Activated T-helper 17 cell treated with anti-CD3 and anti-CD28 coated beads, Interleukin-2, amount 50 U/mL, for 72 hours (primary cell): ENCODE data around the gene ASCL4. TPM values are rescaled to one million over a fixed set of nuclear protein-coding genes. Genes with fewer than 3 reads are reported as not detected.

ENCODE experiments used
- ATAC-seq: fragments of 150-1000 bp; cut with Tn5 transposase; replicated peaks from 2 replicates; pipeline ENCODE4 v1.10.0; 2021; ENCODE audit warnings: mild to moderate bottlenecking, moderate library complexity
- H3K27ac Mint-ChIP-seq: one replicate; pipeline ENCODE4 v1.8.0; 2022; ENCODE audit warnings: mixed read lengths
- H3K27me3 Mint-ChIP-seq: one replicate; pipeline ENCODE4 v1.8.0; 2022; ENCODE audit warnings: mixed read lengths
- H3K36me3 Mint-ChIP-seq: one replicate; pipeline ENCODE4 v1.8.0; 2022; ENCODE audit warnings: low read depth, mild to moderate bottlenecking, mixed read lengths
- H3K4me1 Mint-ChIP-seq: one replicate; pipeline ENCODE4 v1.8.0; 2022; ENCODE audit warnings: mixed read lengths
- H3K4me3 Mint-ChIP-seq: one replicate; pipeline ENCODE4 v1.8.0; 2022; ENCODE audit warnings: mild to moderate bottlenecking, mixed read lengths
- H3K9me3 Mint-ChIP-seq: one replicate; pipeline ENCODE4 v1.8.0; 2022; ENCODE audit warnings: mixed read lengths
- total RNA-seq, 2 donors: library from RNA; stranded (reverse); gene quantifications; one replicate each; pipeline ENCODE4 v1.2.3, GENCODE V29; 2022

ASCL4 gene
- total RNA-seq, 2 donors from 2014 or later = not detected

- Mint-ChIP-seq H3K27me3 (no peaks in the 10 kb centered on the region), H3K4me1 (peaks cover 3% of the 10 kb centered on the region)
Measured at GRCh38 chr12:107761502-107761904, 13.0 kb upstream of the ASCL4 start.

DNA sequence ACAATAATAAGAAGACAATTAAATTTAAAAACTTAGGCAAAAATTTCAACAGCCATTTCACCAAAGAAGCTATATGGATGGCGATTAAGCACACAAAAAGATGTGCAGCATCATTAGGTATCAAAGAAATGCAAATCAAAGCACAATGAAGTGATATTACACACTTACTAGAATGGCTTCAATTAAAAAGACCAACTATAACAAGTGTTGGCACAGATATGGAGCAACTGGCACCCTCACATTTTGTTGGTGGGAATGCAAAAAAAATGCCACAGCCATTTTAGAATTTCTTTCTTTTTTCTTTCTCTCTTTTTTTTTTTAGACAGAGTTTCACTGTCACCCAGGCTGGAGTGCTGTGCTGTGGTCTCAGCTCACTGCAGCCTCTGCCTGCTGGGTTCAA lies 11.6 kb upstream of the ASCL4 start:
- no peak for ATAC-seq
- no peak overlapping the region for H3K27ac Mint-ChIP-seq
- H3K4me3 Mint-ChIP-seq = no peak overlapping the region
- H3K36me3 Mint-ChIP-seq = no peaks in the 10 kb centered on the region
- no peaks in the 10 kb centered on the region for H3K27me3 Mint-ChIP-seq
- no peaks in the 10 kb centered on the region for H3K9me3 Mint-ChIP-seq
- H3K4me1 Mint-ChIP-seq = no peaks in the 10 kb centered on the region

More at GRCh38 chr12:107761502-107761904, 13.0 kb upstream of the ASCL4 start:
- Mint-ChIP-seq H3K36me3 (no peaks in the 10 kb centered on the region), H3K4me3 (peak overlapping the region; percentile 94), H3K9me3 (no peaks in the 10 kb centered on the region), H3K27ac (peak overlapping the region; percentile 90)
- no peak for ATAC-seq

DNA sequence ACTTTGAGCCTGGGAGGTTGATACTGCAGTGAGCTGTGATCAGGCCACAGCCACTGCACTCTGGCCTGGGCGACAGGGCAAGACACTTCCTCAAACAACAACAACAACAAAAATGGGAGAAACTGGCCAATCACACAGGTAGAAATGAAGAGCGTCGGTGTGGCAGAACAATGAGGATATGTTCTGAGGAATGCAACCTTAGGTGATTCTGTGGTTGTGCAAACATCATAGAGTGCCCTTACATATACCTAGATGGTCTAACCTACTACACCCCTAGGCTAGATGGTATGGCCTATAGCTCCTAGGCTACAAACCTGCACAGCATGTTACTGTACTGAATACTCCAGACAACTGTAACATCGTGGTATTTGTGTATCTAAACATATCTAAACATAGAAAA lies 9.9 kb upstream of the ASCL4 start:
- H3K9me3 Mint-ChIP-seq = no peaks in the 10 kb centered on the region
- no peak for ATAC-seq
- H3K27me3 Mint-ChIP-seq = no peaks in the 10 kb centered on the region
- no peak overlapping the region for H3K27ac Mint-ChIP-seq
- no peaks in the 10 kb centered on the region for H3K36me3 Mint-ChIP-seq
- H3K4me1 Mint-ChIP-seq = no peaks in the 10 kb centered on the region
- H3K4me3 Mint-ChIP-seq = no peak overlapping the region

DNA sequence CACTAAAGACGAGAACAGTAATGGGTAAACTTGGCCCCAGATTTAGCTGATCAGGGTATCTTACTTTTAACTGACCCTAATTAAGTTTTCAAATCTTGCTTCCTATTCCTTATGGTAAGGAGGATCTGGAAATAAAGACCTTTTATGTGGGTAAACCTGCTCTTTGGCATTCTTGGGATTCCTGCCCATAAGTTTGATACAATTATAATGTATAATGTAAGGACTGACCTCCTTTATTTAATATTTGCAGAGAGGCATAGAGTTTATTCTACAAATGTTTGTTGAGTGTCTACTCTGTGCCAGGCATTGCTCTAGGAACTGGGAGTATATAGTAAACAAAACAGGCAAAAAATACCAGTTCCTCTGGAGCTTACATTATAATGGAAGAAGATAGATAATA lies 9.2 kb upstream of the ASCL4 start:
- no peaks in the 10 kb centered on the region for H3K4me1 Mint-ChIP-seq

DNA sequence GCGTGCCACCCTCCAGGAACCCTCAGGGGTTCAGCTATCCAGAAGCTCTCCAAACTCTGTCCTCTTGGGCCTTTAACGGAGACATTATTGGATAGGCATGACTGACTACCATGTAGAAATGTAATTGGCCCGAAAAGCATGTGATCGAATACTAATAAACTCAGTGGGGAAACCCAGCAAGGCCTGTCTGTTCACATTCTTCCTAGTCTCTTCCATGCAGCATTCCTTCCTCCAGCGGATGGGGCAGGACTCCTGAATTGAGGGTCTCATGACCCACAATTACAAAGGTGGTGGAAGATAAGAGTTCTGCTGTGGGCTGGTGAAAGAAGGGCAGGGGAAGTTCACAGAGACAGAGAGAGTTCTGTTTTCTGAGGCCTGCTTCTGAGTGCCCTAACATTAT lies 7.0 kb upstream of the ASCL4 start:
- Mint-ChIP-seq H3K36me3 (no peaks in the 10 kb centered on the region), H3K27me3 (no peaks in the 10 kb centered on the region), H3K9me3 (no peaks in the 10 kb centered on the region), H3K27ac (no peak overlapping the region), H3K4me3 (no peak overlapping the region), H3K4me1 (no peaks in the 10 kb centered on the region)
- ATAC-seq = no peak

More for the DNA sequence above, 9.2 kb upstream of the ASCL4 start:
- ATAC-seq = no peak
- H3K36me3 Mint-ChIP-seq = no peaks in the 10 kb centered on the region
- H3K4me3 Mint-ChIP-seq = no peak overlapping the region
- H3K27ac Mint-ChIP-seq = no peak overlapping the region
- H3K27me3 Mint-ChIP-seq = no peaks in the 10 kb centered on the region
- H3K9me3 Mint-ChIP-seq = no peaks in the 10 kb centered on the region

- H3K27me3 Mint-ChIP-seq = peaks cover 49% of the 10 kb centered on the region
- no peak overlapping the region for H3K27ac Mint-ChIP-seq
- peak overlapping the region; percentile 44 for H3K4me3 Mint-ChIP-seq
- H3K4me1 Mint-ChIP-seq = peaks cover 13% of the 10 kb centered on the region
- no peaks in the 10 kb centered on the region for H3K9me3 Mint-ChIP-seq
- ATAC-seq = no peak
- no peaks in the 10 kb centered on the region for H3K36me3 Mint-ChIP-seq
Measured at GRCh38 chr12:107775093-107775721, 703 bp downstream of the ASCL4 start.

- H3K27me3 Mint-ChIP-seq = peaks cover 54% of the 10 kb centered on the region
- ATAC-seq = no peak
- H3K9me3 Mint-ChIP-seq = no peaks in the 10 kb centered on the region
- peaks cover 13% of the 10 kb centered on the region for H3K4me1 Mint-ChIP-seq
- no peak overlapping the region for H3K27ac Mint-ChIP-seq
- H3K36me3 Mint-ChIP-seq = no peaks in the 10 kb centered on the region
- H3K4me3 Mint-ChIP-seq = no peak overlapping the region
Measured at GRCh38 chr12:107776171-107776570, 1.7 kb downstream of the ASCL4 start.

GRCh38 chr12:107778383-107779025 lies 4.0 kb downstream of the ASCL4 start:
- H3K4me3 Mint-ChIP-seq = no peak overlapping the region
- peaks cover 13% of the 10 kb centered on the region for H3K4me1 Mint-ChIP-seq
- H3K9me3 Mint-ChIP-seq = no peaks in the 10 kb centered on the region
- no peak overlapping the region for H3K27ac Mint-ChIP-seq
- no peak for ATAC-seq
- H3K27me3 Mint-ChIP-seq = peaks cover 47% of the 10 kb centered on the region
- H3K36me3 Mint-ChIP-seq = no peaks in the 10 kb centered on the region

DNA sequence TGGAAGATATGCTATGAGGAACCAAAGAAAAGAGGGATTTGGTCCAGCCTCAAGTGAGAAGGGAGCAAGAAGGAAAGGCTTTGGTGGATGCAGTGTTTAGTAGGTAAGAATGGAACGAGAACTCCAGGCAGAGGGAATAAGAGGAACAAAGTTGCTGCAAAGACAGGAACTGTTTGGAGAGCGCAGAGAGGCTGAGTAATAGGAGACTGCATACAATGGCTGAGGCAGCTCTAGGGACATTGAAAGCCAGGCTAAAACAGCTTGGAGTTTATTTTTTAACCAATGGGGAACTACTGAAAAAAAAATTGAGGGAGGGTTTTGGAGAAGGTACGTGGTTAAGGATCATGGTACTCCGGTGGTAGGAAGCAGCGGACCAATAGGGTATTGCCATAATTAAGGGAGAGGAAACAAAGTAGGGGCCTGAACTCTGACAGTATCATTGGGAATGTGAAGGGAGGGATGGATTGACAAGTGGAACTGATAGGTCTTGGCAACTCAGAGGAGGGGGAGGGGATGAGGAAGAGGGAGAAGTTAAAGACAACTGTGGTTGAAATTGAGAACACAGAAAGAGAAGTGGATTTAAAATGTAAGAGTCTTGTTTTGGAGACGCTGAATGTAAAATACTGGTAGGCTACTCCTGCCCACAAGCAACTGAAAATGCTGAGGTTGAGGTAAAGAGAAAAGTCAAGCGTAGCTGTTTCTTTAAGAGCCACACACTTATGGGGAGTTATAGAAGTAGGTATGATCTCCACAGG lies 4.8 kb downstream of the ASCL4 start:
- H3K27me3 Mint-ChIP-seq = peaks cover 41% of the 10 kb centered on the region
- ATAC-seq = no peak

DNA sequence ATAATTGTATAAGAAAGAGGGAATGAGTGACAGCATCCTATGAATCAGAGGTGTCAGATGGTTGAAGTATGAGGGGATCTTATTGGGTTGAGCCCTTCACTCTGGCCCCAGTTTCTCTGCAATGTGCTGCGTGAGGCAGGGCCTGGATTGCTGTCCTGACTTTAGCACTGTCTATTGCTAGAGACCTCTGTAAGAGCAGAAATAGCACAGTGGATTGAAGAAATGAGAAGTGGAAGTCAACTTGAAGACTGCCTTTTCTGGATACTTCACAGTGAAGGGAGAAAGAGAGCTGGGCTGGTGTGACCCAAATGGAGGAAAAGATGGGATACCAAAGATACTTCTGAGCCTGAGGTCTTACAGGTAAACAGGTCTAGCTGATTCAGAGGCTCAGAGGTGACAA lies 5.8 kb downstream of the ASCL4 start:
- Mint-ChIP-seq H3K4me3 (no peak overlapping the region), H3K4me1 (no peaks in the 10 kb centered on the region), H3K9me3 (no peaks in the 10 kb centered on the region), H3K27ac (no peak overlapping the region), H3K27me3 (peaks cover 34% of the 10 kb centered on the region), H3K36me3 (no peaks in the 10 kb centered on the region)
- ATAC-seq = no peak

More for the DNA sequence above, 4.8 kb downstream of the ASCL4 start:
- Mint-ChIP-seq H3K9me3 (no peaks in the 10 kb centered on the region), H3K4me3 (no peak overlapping the region), H3K27ac (no peak overlapping the region), H3K36me3 (no peaks in the 10 kb centered on the region), H3K4me1 (peaks cover 7% of the 10 kb centered on the region)

GRCh38 chr12:107782067-107782466 lies 7.6 kb downstream of the ASCL4 start:
- Mint-ChIP-seq H3K4me1 (no peaks in the 10 kb centered on the region), H3K9me3 (no peaks in the 10 kb centered on the region), H3K27me3 (peaks cover 20% of the 10 kb centered on the region), H3K36me3 (no peaks in the 10 kb centered on the region), H3K4me3 (no peak overlapping the region), H3K27ac (no peak overlapping the region)
- ATAC-seq = no peak

DNA sequence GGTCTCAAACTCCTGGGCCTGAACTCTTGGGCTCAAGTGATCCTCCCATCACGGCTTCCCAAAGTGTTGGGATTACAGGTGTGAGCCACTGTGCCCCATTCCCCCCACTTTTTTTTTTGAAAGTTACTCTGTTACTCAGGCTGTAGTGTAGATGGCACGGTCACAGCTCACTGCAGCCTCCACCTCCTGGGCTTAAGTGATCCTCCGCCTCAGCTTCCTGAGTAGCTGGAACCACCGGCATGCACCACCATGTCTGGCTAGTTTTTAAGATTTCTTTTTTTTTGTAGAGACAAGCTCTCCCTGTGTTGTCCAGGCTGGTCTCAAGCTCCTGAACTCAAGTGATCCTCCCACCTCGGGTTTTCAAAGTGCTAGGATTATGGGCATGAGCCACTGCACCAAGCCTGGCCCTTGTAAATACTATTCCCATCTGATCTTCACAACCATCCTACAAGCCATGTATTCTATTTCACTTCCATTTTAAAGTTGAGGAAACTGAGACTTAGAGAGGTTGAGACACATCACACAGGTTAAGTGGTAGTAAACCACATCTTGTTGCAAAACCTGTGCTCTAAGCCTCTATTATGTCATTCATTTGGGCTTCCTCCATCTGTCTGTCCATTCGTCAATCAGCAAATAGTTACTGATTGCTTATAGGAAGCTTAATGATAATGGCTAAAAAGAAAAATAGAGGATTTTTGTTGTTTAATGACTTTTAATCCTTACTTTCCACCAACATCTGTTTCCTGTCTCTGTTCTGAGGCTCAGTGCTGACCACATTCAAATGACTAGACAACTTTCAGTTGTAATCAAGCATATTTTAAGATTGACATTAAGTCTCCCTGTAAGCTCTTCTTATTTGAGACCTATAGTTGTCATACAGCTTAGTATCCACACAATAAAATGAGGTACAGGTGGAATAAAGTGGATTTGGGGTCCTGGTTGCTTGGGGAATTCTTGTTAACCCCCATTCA lies 9.2 kb downstream of the ASCL4 start:
- Mint-ChIP-seq H3K9me3 (no peaks in the 10 kb centered on the region), H3K4me1 (no peaks in the 10 kb centered on the region), H3K27me3 (peaks cover 22% of the 10 kb centered on the region), H3K4me3 (no peak overlapping the region), H3K27ac (no peak overlapping the region), H3K36me3 (no peaks in the 10 kb centered on the region)
- ATAC-seq = no peak

- peaks cover 4% of the 10 kb centered on the region for H3K9me3 Mint-ChIP-seq
- H3K4me3 Mint-ChIP-seq = no peak overlapping the region
Measured at GRCh38 chr12:107788281-107788680, 13.8 kb downstream of the ASCL4 start.

More at GRCh38 chr12:107788281-107788680, 13.8 kb downstream of the ASCL4 start:
- Mint-ChIP-seq H3K27me3 (peaks cover 14% of the 10 kb centered on the region), H3K27ac (no peak overlapping the region), H3K4me1 (no peaks in the 10 kb centered on the region), H3K36me3 (no peaks in the 10 kb centered on the region)
- ATAC-seq = no peak
